KBM-7 (cell line): ENCODE results near the gene OR51B6.
"Not testable (repeated sequence)": the region's sequence is repeated elsewhere in the genome, so short reads cannot be mapped to it uniquely, and the experiment has no call there.

Experiments used
- DNase-seq: peaks from one replicate; pipeline ENCODE4 v3.0.0-alpha.2; 2015
- in situ Hi-C: fragments of 300-500 bp; cut with MboI; formaldehyde crosslinking; loops from 2 replicates; pipeline ENCODE4 v1.14.3; 2020; ENCODE audit warnings: low sequenced_read_pairs, low pct_unique_long_range_greater_than_20kb, mixed read lengths

OR51B6 gene, protein sequence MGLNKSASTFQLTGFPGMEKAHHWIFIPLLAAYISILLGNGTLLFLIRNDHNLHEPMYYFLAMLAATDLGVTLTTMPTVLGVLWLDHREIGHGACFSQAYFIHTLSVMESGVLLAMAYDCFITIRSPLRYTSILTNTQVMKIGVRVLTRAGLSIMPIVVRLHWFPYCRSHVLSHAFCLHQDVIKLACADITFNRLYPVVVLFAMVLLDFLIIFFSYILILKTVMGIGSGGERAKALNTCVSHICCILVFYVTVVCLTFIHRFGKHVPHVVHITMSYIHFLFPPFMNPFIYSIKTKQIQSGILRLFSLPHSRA

GRCh38 chr11:5351208-5351607 is at the start of gene OR51B6:
OR51B6 (plus strand) TSS chr11:5351508; CDS start chr11:5351508, 0 bp downstream.
- in situ Hi-C loops = no loop called here
- DNase-seq = no peak

DNA sequence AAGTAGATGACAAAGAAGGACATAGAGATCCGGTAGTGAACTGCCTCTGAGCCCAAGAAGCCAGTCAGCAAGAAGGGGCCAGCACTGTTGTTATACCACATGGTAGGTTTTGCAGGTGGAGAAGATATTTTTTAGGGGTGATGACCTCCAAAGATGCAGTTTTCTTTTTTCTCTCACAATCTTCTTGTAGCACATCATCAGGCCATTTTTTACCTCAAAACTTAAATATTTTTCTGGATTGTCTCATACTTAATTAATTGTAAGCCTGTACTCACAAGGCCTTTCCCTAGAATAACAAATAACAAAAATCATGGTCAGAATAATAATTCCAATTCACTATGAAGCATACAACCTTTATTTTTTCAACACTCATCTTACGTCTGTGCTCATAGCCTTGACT is 49.5 kb upstream of the OR51B6 start, which contains the start of gene OR51B4:
TSS of gene OR51B4 (minus strand) at position 101 of the 400 bp plus-strand sequence. CDS start at position 101, 0 bp downstream.
- no peak for DNase-seq
- in situ Hi-C loops = no loop called here

GRCh38 chr11:5303626-5304025 is 47.7 kb upstream of the OR51B6 start:
- no peak for DNase-seq
- in situ Hi-C loops = no loop called here

DNA sequence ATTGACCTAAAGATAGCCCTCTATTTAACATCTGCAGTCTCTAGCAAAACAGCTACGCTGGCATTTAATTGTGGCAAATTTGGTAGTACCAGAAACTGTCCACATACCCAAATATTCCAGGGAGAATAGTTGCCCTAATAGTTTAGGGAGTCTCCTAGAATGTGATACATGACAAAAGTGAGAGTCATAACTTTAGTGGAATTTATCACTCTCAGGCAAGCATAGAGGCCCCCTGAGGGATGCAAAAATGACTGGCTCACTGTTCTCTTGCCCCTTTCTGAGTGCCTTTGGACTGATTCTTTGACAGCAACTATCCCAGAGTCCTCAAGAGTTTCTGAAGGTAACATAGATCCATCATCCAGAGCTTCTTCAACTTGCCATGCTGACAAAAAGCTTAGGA is 47.3 kb upstream of the OR51B6 start:
- no peak for DNase-seq
- in situ Hi-C loops = no loop called here

GRCh38 chr11:5307256-5308019 is 43.9 kb upstream of the OR51B6 start:
- no peak for DNase-seq
- in situ Hi-C loops = no loop called here

DNA sequence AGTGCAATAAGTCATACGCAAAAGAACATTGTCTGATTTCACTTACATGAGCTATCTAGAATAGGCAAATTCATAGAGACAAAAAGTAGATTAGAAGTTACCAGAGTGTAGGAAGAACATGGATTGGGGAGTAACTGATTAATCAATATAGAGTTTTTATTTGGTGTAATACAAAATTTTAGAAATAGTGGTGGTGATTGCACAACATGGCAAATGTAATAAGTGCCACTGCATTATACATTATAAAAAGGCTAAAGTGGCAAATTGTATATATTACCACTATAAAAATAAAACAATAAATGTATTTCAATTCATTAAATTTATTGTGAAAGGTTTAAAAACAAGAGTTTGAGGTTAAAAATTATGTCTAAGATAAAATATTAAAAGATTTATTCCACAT is 40.9 kb upstream of the OR51B6 start:
- DNase-seq = no peak
- in situ Hi-C loops = no loop called here

DNA sequence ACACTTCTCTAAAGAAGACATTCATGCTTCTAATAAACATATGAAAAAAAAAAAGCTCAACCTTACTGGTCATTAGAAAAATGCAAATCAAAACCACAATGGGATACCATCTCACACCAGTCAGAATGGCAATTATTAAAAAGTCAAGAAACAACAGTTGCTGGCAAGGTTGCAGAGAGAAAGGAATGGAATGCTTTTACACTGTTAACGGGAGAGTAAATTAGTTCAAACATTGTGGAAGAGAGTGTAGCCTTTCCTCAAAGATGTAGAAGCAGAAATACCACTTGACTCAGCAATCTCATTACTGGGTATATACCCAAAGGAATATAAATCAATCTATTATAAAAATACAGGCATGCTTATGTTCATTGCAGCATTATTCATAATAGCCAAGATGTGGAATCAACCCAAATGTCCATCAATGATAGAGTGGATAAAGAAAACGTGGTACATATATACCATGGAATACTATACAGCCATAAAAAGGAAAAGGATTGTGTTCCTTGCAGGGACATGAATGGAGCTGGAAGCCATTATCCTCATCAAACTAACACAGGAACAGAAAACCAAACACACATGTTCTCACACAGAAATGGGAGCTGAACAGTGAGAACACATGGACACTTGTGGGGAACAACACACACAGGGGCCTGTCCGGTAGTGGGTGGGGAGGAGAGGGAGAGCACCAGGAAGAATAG is 37.8 kb upstream of the OR51B6 start:
- DNase-seq, in situ Hi-C loops: not testable (repeated sequence)

GRCh38 chr11:5317292-5317691 is 34.0 kb upstream of the OR51B6 start:
- no peak for DNase-seq

GRCh38 chr11:5324197-5324596 is 27.1 kb upstream of the OR51B6 start, which contains the start of gene OR51B2:
OR51B2 (minus strand) TSS chr11:5324297; CDS start chr11:5324297, 0 bp downstream.
- in situ Hi-C loops = no loop called here
- no peak for DNase-seq

More at GRCh38 chr11:5317292-5317691, 34.0 kb upstream of the OR51B6 start:
- in situ Hi-C loops = no loop called here

- in situ Hi-C loops = no loop called here
Observed at GRCh38 chr11:5335170-5335569, 16.1 kb upstream of the OR51B6 start.

GRCh38 chr11:5336331-5336730 is 15.0 kb upstream of the OR51B6 start:
- DNase-seq = no peak
- in situ Hi-C loops = no loop called here

More at GRCh38 chr11:5335170-5335569, 16.1 kb upstream of the OR51B6 start:
- DNase-seq = no peak

GRCh38 chr11:5337253-5337652 is 14.1 kb upstream of the OR51B6 start:
- DNase-seq, in situ Hi-C loops: not testable (repeated sequence)

GRCh38 chr11:5339771-5340322 is 11.5 kb upstream of the OR51B6 start:
- DNase-seq = no peak
- in situ Hi-C loops = no loop called here

DNA sequence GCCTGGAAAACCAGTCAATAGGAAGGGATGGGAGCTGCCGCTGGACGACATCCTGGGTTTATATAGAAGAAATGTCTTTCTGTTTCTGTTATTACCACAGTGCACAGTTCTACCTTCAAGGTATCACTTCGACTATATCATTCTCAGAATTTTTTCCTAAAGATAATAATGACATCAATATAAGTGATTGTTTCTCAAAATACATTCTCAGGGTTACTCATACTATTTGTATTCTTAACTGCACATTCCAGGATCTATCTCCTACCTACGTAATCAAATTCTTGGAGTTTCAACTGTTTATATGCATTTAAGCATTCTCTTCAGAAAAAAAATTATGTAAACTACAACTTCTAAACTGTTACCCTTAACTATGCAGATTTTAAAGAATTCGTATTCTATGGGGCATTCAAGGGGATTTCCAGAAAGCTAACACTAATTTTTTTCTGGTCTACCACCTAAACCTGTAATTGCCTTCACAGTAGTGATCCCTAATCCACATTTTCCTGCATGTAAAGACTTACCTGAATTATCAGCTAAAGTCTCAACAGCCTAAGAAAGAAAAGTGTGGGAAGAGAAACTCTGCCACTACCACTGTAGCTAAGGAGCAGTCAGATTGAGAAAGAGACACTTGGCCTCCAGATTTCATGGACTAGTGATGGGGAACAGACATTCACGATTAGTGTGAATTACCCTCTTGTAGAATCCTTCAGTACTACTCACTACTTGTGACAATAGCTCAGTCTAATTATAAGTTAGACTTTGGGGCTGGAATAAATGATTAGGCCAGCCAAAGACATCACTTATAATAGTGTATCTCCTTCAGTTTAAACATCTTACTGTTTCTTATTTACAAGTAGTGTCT is 7.6 kb upstream of the OR51B6 start, which contains the start of gene OR51B5:
TSS of gene OR51B5 (minus strand) at position 51 of the 862 bp plus-strand sequence. CDS start at position 51, 0 bp downstream.
- no peak for DNase-seq
- in situ Hi-C loops = no loop called here

DNA sequence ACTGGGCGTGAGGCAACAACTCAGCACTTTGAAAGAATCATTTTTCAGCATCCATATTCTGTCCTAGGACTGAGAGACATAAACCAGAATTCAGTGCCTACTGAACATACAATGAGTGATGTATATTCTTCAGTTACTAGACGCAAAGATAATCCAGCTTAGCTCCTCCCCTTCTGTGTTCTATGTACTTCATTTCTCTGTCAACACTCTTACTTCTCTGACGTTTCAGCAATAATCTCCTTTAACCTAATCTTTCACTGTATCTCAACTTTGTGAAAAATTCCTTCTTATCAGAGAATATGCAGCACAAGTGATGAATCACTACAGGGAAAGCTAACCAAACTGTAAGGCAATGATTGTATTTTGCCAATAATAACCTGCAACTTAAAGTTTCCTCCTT is 5.5 kb upstream of the OR51B6 start:
- DNase-seq = no peak
- in situ Hi-C loops = no loop called here

DNA sequence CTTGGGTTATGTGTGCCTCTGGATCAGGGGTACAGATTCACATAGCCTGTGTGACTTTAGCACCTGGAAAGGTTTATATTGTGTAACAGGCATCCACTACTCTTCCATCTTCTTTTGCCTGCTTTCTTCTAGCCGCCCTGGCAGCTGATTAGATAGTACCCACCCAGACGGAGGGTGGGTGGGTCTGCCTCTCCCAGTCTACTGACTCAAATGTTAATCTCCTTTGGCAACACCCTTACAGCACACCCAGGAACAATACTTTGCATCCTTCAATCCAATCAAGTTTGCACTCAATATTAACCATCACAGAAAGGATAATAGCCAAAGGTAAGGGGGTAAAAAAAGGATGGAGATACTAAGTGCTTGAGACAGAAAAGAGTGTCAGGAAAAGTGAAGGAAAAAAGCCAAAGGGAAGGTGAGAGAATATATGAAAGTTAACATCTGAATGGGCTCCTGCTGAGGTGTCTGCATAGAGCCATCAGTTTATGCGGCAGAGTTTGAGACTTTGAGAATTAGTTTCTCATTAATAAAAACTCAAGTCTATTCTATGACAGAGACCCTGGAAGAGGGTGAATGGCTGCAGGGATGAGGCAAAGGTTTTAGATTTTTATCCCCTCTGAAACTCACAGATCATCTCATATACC is 2.6 kb upstream of the OR51B6 start:
- no peak for DNase-seq
- in situ Hi-C loops = no loop called here

- in situ Hi-C loops = no loop called here
- DNase-seq = no peak
Observed at GRCh38 chr11:5349550-5349949, 1.8 kb upstream of the OR51B6 start.

- DNase-seq, in situ Hi-C loops: not testable (repeated sequence)
Observed at GRCh38 chr11:5356031-5356430, 4.7 kb downstream of the OR51B6 start.
